COLO668 (cell line): ENCODE results near the gene RPP25.
"Not testable (repeated sequence)": the region's sequence is repeated elsewhere in the genome, so short reads cannot be mapped to it uniquely, and the experiment has no call there.

Experiments
- DNase-seq: peaks from one replicate; lab custom pipeline; 2025; ENCODE audit not compliant: unreplicated experiment; lab: John Stamatoyannopoulos, UW

The RPP25 gene

GRCh38 chr15:74924525-74924924 is 32.0 kb downstream of the RPP25 start:
- DNase-seq: no peak

- DNase-seq: no peak
These were observed 36.1 kb downstream of the RPP25 start for GRCh38 chr15:74920456-74920855.

- no peak for DNase-seq
These were observed 38.9 kb downstream of the RPP25 start for GRCh38 chr15:74917676-74918075.

GRCh38 chr15:74913799-74914198 is 42.8 kb downstream of the RPP25 start:
- DNase-seq: not testable (repeated sequence)

GRCh38 chr15:74913041-74913440 is 43.5 kb downstream of the RPP25 start:
- DNase-seq: no peak

GRCh38 chr15:74908635-74909034 is 47.9 kb downstream of the RPP25 start:
- DNase-seq: no peak

- no peak for DNase-seq
These were observed 49.3 kb downstream of the RPP25 start for GRCh38 chr15:74907163-74907870.

GRCh38 chr15:74906450-74907162 is 50.0 kb downstream of the RPP25 start, which contains the start of gene FAM219B:
Gene FAM219B (minus strand): TSS chr15:74906851. CDS start chr15:74906800, 51 bp downstream.
- peak; percentile 92 for DNase-seq

- DNase-seq: no peak
These were observed 50.5 kb downstream of the RPP25 start for GRCh38 chr15:74906067-74906449.
